Gastroesophageal sphincter (tissue), 4 donors: ENCODE results near the gene CMTM8. TPM values are rescaled to one million over a fixed set of nuclear protein-coding genes. Genes with fewer than 3 reads are reported as not detected.
A peak's percentile ranks its signal among the peaks of the same experiment; 100 is the strongest.

Experiments used
- ATAC-seq: fragments of 150-250 bp; one replicate; pipeline ENCODE4 v1.9.1; 2016; ENCODE audit warnings: mild to moderate bottlenecking, moderate library complexity
- H3K27ac ChIP-seq, 4 donors: fragments of 200-600 bp; sonication (generic) in 3 of 4; 1 replicate in 3 of 4; 2 replicates in 1 of 4; pipeline ENCODE4 v1.5.1; 2016 to 2019
- H3K27me3 ChIP-seq: fragments of 200-600 bp; sonication (generic); one replicate; pipeline ENCODE4 v1.5.1; 2019
- H3K36me3 ChIP-seq, 2 donors: fragments of 200-600 bp; sonication (generic); one replicate each; pipeline ENCODE4 v1.5.1; 2019; ENCODE audit warnings: control low read depth in 1 of 2
- H3K4me1 ChIP-seq, 3 donors: fragments of 200-600 bp; sonication (generic); 1 replicate in 2 of 3; 2 replicates in 1 of 3; pipeline ENCODE4 v1.5.1; 2016 to 2019; ENCODE audit warnings: control low read depth in 2 of 3
- H3K4me3 ChIP-seq, 2 donors: fragments of 200-600 bp; sonication (generic); one replicate each; pipeline ENCODE4 v1.5.1; 2019; ENCODE audit warnings: mild to moderate bottlenecking in 1 of 2, moderate library complexity in 1 of 2
- H3K9me3 ChIP-seq, 3 donors: fragments of 200-600 bp; sonication (generic); one replicate each; pipeline ENCODE4 v1.5.1; 2017 to 2019; ENCODE audit warnings: control low read depth in 2 of 3
- CTCF ChIP-seq, 4 experiments: fragments of 200-600 bp in 2 of 4; fragments of 450-650 bp in 2 of 4; sonication (generic) in 1 of 4; IDR thresholded peaks; one replicate each; pipeline ENCODE4 v1.5.1; 2017 to 2019; ENCODE audit warnings: antibody characterized with exemption in 4 of 4, mild to moderate bottlenecking in 2 of 4, moderate library complexity in 2 of 4
- EP300 ChIP-seq: sonication (generic); formaldehyde crosslinking; IDR thresholded peaks from one replicate; pipeline ENCODE4 v1.6.1; 2017; ENCODE audit warnings: antibody characterized with exemption, mild to moderate bottlenecking
- POLR2A ChIP-seq, 2 donors: fragments of 450-650 bp; IDR thresholded peaks; one replicate each; pipeline ENCODE4 v1.6.1; 2017; ENCODE audit warnings: antibody characterized with exemption in 2 of 2, mild to moderate bottlenecking in 2 of 2, moderate library complexity in 1 of 2
- POLR2AphosphoS5 ChIP-seq: sonication (generic); formaldehyde crosslinking; IDR thresholded peaks from one replicate; pipeline ENCODE4 v1.6.1; 2017; ENCODE audit warnings: antibody characterized with exemption
- WGBS, 2 donors: methylation state at CpG; one replicate each; pipeline ENCODE4 v1.1.5; 2018; ENCODE audit warnings: low coverage in 1 of 2; 5-methylcytosine and 5-hydroxymethylcytosine counted together
- total RNA-seq, 4 donors: library from RNA; depleted of rRNA; stranded (reverse); fragments of >200 nt; gene quantifications; one replicate each; pipeline ENCODE4 v1.1.0, GENCODE V29; 2016

CMTM8 gene
- total RNA-seq, 4 donors from 2014 or later, result 1.2 to 3.1 (median 1.6) TPM

GRCh38 chr3:32405155-32405554 is 166.7 kb downstream of the CMTM8 start:
- TF ChIP-seq EP300, result no peak
- no peak for TF ChIP-seq POLR2A (IDR thresholded peaks at IDR 0.05)
- no peak for TF ChIP-seq POLR2AphosphoS5
- Histone ChIP-seq H3K4me3 (no peak overlapping the region), H3K4me1 (peaks cover 0 to 31% (median 6%) of the 10 kb centered on the region in 3 donors), H3K9me3 (no peaks in the 10 kb centered on the region), H3K36me3 (no peaks in the 10 kb centered on the region), H3K27ac (no peak overlapping the region), H3K27me3 (no peaks in the 10 kb centered on the region)
- 26 to 57% methylated on average over 1 to 2 of the region's 2 CpGs for WGBS, 2 donors
- ATAC-seq, result no peak

GRCh38 chr3:32405711-32406323 is 167.3 kb downstream of the CMTM8 start:
- TF ChIP-seq CTCF (IDR thresholded peaks at IDR 0.05), result no peak
- TF ChIP-seq POLR2AphosphoS5, result no peak
- TF ChIP-seq POLR2A (IDR thresholded peaks at IDR 0.05), result no peak
- TF ChIP-seq EP300, result no peak
- no peaks in the 10 kb centered on the region for H3K9me3 ChIP-seq
- H3K4me3 ChIP-seq, result no peak overlapping the region
- no peaks in the 10 kb centered on the region for H3K36me3 ChIP-seq
- WGBS, 2 donors, result 77 to 80% methylated on average over 7 of the region's 7 CpGs
- H3K4me1 ChIP-seq, result peaks cover 0 to 27% (median 6%) of the 10 kb centered on the region in 3 donors
- ATAC-seq, result no peak
- no peak overlapping the region for H3K27ac ChIP-seq
- no peaks in the 10 kb centered on the region for H3K27me3 ChIP-seq

- H3K4me1 ChIP-seq, result peaks cover 0 to 18% (median 0%) of the 10 kb centered on the region in 3 donors
- TF ChIP-seq POLR2A (IDR thresholded peaks at IDR 0.05) (no peak), CTCF (IDR thresholded peaks at IDR 0.05) (no peak), POLR2AphosphoS5 (no peak), EP300 (no peak)
- WGBS, 2 donors, result 80 to 87% methylated on average over 6 to 7 of the region's 7 CpGs
- H3K27ac ChIP-seq, result no peak overlapping the region
- H3K9me3 ChIP-seq, result no peaks in the 10 kb centered on the region
- no peaks in the 10 kb centered on the region for H3K36me3 ChIP-seq
- H3K27me3 ChIP-seq, result no peaks in the 10 kb centered on the region
- ATAC-seq, result peak; percentile 34
- no peak overlapping the region for H3K4me3 ChIP-seq
These were observed 168.3 kb downstream of the CMTM8 start for GRCh38 chr3:32406486-32407408.

GRCh38 chr3:32410367-32411246 is 172.1 kb downstream of the CMTM8 start:
- Histone ChIP-seq H3K4me1 (no peaks in the 10 kb centered on the region), H3K9me3 (no peaks in the 10 kb centered on the region), H3K27me3 (no peaks in the 10 kb centered on the region), H3K27ac (no peak overlapping the region), H3K36me3 (no peaks in the 10 kb centered on the region), H3K4me3 (no peak overlapping the region)
- ATAC-seq, result no peak
- TF ChIP-seq POLR2AphosphoS5 (no peak), CTCF (IDR thresholded peaks at IDR 0.05) (no peak), POLR2A (IDR thresholded peaks at IDR 0.05) (no peak), EP300 (no peak)
- 53 to 85% methylated on average over 3 to 7 of the region's 10 CpGs for WGBS, 2 donors

GRCh38 chr3:32411442-32411841 is 173.0 kb downstream of the CMTM8 start:
- no peak overlapping the region for H3K4me3 ChIP-seq
- no peak overlapping the region for H3K27ac ChIP-seq
- H3K27me3 ChIP-seq, result no peaks in the 10 kb centered on the region
- 87% methylated on average over 3 of the region's 5 CpGs; no CpG with 5 or more reads in 1 of the 2 donors for WGBS, 2 donors
- H3K9me3 ChIP-seq, result no peaks in the 10 kb centered on the region
- no peaks in the 10 kb centered on the region for H3K36me3 ChIP-seq
- TF ChIP-seq EP300 (no peak), CTCF (IDR thresholded peaks at IDR 0.05) (no peak)
- no peaks in the 10 kb centered on the region for H3K4me1 ChIP-seq
- ATAC-seq, result no peak
